Measurements from ENCODE around the gene CARF.
"Not testable (repeated sequence)": the region's sequence is repeated elsewhere in the genome, so short reads cannot be mapped to it uniquely, and the experiment has no call there.

Gene CARF

DNA sequence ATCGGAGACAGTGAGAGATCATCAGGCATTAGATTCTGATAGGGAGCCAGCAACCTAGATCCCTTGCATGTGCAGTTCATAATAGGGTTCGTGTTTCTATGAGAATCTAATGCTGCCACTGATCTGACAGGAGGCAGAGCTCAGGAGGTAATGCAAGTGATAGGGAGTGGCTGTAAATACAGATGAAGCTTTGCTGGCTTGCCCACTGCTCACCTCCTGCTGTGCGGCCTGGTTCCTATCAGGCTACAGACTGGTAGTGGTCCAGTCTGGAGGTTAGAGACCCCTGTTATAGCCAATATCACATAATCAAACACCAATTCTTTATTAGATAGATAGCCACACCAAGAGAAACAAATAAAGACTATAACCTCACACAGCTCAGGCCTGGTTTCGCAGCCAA is 51.6 kb downstream of the CARF start:
- no peaks in the 10 kb centered on the region for H3K27me3 Mint-ChIP-seq (ENCODE audit: low read depth)
- no peaks in the 10 kb centered on the region for H3K36me3 Mint-ChIP-seq (ENCODE audit: low read depth)
- no peak overlapping the region for H3K27ac Mint-ChIP-seq
- H3K9me3 Mint-ChIP-seq: no peaks in the 10 kb centered on the region
- no peak overlapping the region for H3K4me3 Mint-ChIP-seq
- H3K4me1 Mint-ChIP-seq (ENCODE audit: low read depth): peaks cover 7% of the 10 kb centered on the region

DNA sequence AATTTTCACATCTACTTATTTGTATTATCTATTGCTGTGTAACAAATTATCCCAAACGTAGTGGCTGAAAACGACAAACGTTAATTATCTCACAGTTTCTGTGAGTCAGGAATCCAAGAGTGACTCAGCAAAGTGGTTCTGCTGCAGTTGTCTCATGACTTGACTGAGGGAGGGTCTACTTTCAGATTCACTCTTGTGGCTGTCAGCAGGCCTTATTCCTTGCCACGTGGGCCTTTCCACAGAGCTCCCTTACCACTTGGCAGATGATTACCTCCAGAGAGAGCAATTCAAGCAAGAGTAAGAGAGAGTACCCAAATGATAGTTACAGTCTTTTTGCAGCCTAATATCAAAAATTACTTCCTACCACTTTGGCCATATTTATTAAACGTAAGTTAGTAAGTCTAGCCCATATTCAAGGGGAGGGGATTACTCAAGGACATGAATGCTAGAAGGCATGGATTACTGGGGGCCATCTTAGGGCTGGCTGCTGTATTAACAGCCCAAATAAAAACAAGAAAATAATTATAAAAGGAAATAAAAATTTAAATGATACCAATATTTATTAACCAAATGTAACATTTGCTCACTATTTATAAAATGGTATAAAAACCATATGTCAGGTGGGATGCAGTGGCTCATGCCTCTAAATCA is 53.9 kb downstream of the CARF start:
- peak overlapping the region; percentile 69 for H3K27ac Mint-ChIP-seq
- no peaks in the 10 kb centered on the region for H3K9me3 Mint-ChIP-seq
- H3K4me3 Mint-ChIP-seq: no peak overlapping the region
- H3K36me3 Mint-ChIP-seq (ENCODE audit: low read depth): no peaks in the 10 kb centered on the region
- H3K27me3 Mint-ChIP-seq (ENCODE audit: low read depth): no peaks in the 10 kb centered on the region
- H3K4me1 Mint-ChIP-seq (ENCODE audit: low read depth): peaks cover 7% of the 10 kb centered on the region

DNA sequence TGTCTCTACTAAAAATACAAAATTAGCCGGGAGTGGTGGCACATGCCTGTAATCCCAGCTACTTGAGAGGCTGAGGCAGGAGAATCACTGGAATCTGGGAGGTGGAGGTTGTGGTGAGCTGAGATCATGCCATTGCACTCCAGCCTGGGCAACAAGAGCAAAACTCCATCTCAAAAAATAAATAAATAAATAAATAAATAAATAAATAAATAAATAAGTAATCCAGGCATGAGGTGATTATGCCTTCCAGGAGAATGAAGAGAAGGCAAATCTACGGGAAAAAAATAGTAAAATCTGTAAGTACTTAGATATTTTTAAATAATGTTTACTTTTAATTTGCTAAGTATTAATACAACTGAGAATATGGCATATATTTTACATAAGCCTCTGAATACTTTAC is 57.3 kb downstream of the CARF start:
- H3K4me3 Mint-ChIP-seq; H3K36me3 Mint-ChIP-seq (ENCODE audit: low read depth); H3K9me3 Mint-ChIP-seq; H3K27ac Mint-ChIP-seq; H3K27me3 Mint-ChIP-seq (ENCODE audit: low read depth); H3K4me1 Mint-ChIP-seq (ENCODE audit: low read depth): not testable (repeated sequence)

DNA sequence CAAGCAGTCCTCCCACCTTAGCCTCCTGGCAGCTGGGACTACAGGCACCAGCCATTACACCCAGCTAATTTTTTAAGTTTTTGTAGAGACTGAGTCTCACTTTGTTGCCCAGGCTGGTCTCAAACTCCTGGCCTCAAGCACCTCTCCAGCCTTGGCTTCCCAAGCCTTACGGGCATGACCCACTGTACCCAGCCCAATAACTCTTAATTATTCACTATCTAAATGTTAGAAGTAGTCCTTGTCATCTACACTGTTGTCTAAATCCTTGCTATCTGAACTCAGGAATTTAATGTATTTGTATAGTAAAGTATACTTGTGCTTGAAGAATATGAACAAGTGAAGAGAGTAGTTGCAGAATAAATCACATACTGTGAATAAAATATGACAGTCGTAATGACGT is 64.7 kb downstream of the CARF start:
- H3K4me1 Mint-ChIP-seq (ENCODE audit: low read depth): no peaks in the 10 kb centered on the region
- H3K9me3 Mint-ChIP-seq: no peaks in the 10 kb centered on the region
- H3K27ac Mint-ChIP-seq: no peak overlapping the region
- peaks cover 2% of the 10 kb centered on the region for H3K36me3 Mint-ChIP-seq (ENCODE audit: low read depth)
- no peak overlapping the region for H3K4me3 Mint-ChIP-seq
- H3K27me3 Mint-ChIP-seq (ENCODE audit: low read depth): no peaks in the 10 kb centered on the region

DNA sequence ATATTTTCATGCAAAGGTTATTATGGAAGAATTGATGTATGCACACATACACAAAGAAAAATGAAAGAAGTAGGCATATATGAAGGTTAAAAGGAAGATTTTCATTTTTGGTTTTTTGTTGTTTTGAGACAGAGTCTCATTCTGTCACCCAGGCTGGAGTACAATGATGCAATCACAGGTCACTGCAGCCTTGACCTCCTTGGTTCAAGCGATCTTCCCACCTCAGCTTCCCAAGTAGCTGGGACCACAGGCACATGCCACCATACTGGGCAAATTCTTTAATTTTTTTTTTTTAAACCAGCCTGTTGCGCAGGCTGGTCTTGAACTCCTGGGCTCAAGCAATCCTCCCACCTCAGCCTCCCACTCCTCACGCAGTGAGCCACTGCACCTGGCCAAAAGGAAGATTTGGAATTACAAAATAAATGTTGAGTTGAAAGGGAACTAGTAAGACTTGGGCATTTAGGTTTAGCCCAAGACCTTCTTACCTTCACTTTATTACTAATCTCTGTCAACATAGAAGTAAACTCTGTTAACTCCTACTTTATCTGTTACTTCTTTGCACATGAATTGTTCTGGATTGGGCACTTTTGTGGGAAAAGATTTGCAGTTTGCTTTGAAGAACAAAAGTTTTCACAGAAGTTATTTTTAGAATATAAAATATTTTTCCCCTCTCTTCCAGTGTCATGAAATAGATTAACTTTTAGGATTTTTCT is 70.9 kb downstream of the CARF start:
- Mint-ChIP-seq H3K4me1 (ENCODE audit: low read depth) (no peaks in the 10 kb centered on the region), H3K36me3 (ENCODE audit: low read depth) (peaks cover 4% of the 10 kb centered on the region), H3K27me3 (ENCODE audit: low read depth) (no peaks in the 10 kb centered on the region), H3K9me3 (no peaks in the 10 kb centered on the region), H3K27ac (no peak overlapping the region), H3K4me3 (no peak overlapping the region)

DNA sequence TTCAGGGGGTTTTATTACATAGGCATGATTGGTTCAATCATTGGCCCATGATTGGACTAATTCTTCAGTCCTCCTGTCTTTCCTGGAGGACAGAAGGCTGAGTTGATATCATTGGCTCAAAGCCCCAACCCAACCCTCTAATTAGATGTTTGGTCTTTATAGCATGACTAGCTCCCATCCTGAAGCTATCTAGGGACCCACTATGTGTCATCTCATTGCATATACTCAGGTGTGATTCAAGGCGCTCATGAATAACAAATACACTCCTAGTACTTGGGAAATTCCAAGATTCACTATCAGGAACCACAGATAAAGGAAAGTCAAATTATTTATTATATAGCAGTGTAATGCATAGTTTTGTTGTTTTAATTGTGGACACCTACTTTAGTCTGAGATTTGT is 77.7 kb downstream of the CARF start:
- no peaks in the 10 kb centered on the region for H3K36me3 Mint-ChIP-seq (ENCODE audit: low read depth)
- H3K4me1 Mint-ChIP-seq (ENCODE audit: low read depth): no peaks in the 10 kb centered on the region
- H3K4me3 Mint-ChIP-seq: no peak overlapping the region
- no peaks in the 10 kb centered on the region for H3K9me3 Mint-ChIP-seq
- H3K27me3 Mint-ChIP-seq (ENCODE audit: low read depth): no peaks in the 10 kb centered on the region
- H3K27ac Mint-ChIP-seq: no peak overlapping the region

DNA sequence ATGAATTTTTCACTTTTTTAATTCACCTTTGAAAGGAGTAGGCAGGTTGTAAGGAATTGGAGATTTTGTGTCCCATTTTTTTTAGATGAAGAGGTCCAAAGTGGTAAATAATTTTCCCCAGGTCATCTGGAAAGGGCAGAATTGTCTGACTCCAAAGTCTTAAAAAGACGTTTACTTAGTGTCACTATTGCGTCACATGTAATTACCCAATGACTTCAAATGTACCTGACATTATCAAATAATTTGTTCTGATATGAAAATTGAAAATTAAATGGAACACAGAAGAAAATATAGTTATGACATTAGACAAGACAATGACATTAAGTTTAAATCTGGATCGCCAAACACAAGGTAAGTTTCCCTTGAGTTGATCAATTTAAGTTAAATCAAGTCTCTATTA is 78.4 kb downstream of the CARF start:
- H3K27me3 Mint-ChIP-seq (ENCODE audit: low read depth): no peaks in the 10 kb centered on the region
- H3K36me3 Mint-ChIP-seq (ENCODE audit: low read depth): no peaks in the 10 kb centered on the region
- H3K4me3 Mint-ChIP-seq: no peak overlapping the region
- no peaks in the 10 kb centered on the region for H3K4me1 Mint-ChIP-seq (ENCODE audit: low read depth)
- H3K27ac Mint-ChIP-seq: no peak overlapping the region
- H3K9me3 Mint-ChIP-seq: no peaks in the 10 kb centered on the region

DNA sequence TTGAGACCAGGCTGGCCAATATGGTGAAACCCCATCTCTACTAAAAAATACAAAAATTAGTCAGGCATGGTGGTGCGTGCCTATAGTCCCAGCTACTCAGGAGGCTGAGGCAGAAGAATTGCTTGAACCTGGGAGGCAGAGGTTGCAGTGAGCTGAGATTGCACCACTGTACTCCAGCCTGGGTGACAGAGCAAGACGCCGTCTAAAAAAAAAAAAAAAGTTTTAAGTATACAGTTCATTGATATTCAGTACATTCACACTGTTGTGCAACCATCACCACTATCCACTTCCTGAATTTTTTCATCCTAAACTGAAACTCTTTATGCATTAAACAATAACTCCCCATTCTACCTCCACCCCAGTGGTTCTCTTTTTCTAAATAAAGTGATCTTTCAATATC is 85.0 kb downstream of the CARF start:
- not testable (repeated sequence) for H3K4me3 Mint-ChIP-seq; H3K36me3 Mint-ChIP-seq (ENCODE audit: low read depth); H3K4me1 Mint-ChIP-seq (ENCODE audit: low read depth); H3K27ac Mint-ChIP-seq; H3K9me3 Mint-ChIP-seq; H3K27me3 Mint-ChIP-seq (ENCODE audit: low read depth)

DNA sequence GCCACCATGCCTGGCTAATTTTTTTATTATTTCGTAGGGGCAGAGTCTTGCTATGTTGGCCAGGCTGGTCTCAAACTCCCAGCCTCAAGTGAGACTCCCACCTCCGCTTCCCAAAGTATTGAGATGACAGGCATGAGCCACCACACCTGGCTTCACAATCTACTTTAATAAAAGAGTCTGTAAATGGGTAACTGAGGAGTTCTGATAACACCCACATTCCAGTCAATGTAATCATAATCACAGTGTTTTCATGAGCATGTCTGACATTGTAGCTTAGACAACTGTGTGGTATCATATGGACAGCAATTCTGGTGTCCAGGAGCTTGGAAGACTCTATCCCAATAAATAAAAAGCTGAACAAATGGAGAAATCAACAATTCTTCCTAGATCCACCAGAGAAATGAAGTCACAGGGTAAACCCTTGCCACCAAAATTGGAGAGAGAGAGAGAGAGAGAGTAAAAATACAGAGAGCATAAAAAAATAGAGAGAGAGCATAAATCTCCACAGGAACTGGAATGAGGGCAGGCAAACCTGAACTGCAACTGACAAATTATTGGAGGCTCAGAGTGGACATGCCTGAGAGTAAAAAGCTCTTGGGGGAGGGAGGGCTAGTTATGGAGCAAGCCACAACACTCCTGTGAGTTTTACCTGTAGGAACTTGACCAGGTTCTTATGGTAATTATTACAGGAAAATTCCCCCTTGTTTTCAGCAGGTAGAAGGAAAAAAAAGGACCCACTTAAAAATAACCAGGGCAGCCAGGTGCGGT is 90.2 kb downstream of the CARF start:
- Mint-ChIP-seq H3K36me3 (ENCODE audit: low read depth) (no peaks in the 10 kb centered on the region), H3K4me3 (no peak overlapping the region), H3K4me1 (ENCODE audit: low read depth) (no peaks in the 10 kb centered on the region), H3K27ac (no peak overlapping the region), H3K9me3 (no peaks in the 10 kb centered on the region), H3K27me3 (ENCODE audit: low read depth) (peaks cover 17% of the 10 kb centered on the region)

DNA sequence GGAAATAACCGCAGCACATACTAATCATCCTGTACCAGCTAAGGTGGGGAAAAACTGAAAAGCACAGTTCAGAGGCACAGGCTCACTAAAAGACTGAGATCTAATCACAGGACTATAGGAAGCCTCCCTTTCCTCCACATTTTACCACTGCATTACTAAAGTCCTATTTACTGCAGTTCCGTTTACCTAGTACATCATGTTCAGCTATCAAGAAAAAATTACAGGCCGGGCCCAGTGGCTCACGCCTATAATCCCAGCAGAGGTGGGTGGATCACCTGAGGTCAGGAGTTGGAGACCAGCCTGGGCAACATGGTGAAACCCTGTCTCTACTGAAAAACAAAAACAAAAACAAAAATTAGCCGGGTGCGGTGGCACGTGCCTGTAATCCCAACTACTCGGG is 91.6 kb downstream of the CARF start:
- Mint-ChIP-seq H3K27ac (no peak overlapping the region), H3K4me3 (no peak overlapping the region), H3K36me3 (ENCODE audit: low read depth) (no peaks in the 10 kb centered on the region), H3K9me3 (no peaks in the 10 kb centered on the region), H3K4me1 (ENCODE audit: low read depth) (no peaks in the 10 kb centered on the region), H3K27me3 (ENCODE audit: low read depth) (peaks cover 17% of the 10 kb centered on the region)

DNA sequence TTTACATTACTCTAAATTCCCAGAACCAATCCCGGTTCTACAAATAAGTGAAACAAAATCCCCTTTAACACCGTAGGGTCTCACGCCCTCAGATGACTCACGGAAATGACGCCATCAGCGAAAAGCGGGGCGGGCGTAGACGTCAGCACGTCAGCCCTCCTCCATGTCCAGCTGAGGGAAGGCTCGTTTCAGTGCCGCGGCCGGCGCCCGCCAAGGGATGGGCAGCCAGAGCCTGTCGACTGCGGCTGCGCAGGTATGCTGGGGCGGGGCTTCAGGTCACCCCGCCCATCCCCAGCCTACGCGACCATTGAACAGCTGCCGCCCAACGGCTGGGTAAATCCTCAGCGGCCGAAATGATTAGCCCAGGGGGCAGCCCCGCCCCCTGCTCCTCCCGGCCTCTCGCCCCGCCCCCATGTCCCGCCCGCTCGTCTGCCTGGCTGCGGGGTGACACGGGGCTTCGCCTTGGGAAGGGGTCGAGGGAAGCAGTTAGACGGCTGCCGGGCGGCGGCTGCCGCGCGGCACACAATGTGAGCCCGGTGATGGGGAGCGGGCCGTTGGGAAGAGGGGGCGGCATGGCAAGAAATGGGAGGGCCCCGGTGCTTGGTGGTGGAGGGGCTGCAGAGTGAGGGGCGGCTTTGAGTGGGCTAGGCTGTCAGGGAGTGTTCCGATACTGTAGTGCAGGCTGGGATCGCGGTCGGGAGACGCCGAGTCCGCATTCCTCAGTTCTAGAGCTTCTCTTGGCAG is 102.6 kb downstream of the CARF start, which contains the start of gene NBEAL1:
TSS of gene NBEAL1 (plus strand) at position 420 of the 744 bp plus-strand sequence. CDS start 1,510 bp downstream, outside the sequence.
- Mint-ChIP-seq H3K27ac (peak within 1 kb of the TSS; percentile 98), H3K27me3 (ENCODE audit: low read depth) (peaks cover 14% of the 10 kb centered on the region), H3K4me3 (peak within 1 kb of the TSS; percentile 94), H3K4me1 (ENCODE audit: low read depth) (peaks cover 32% of the 10 kb centered on the region), H3K36me3 (ENCODE audit: low read depth) (peaks cover 3% of the 10 kb centered on the region), H3K9me3 (no peaks in the 10 kb centered on the region)

DNA sequence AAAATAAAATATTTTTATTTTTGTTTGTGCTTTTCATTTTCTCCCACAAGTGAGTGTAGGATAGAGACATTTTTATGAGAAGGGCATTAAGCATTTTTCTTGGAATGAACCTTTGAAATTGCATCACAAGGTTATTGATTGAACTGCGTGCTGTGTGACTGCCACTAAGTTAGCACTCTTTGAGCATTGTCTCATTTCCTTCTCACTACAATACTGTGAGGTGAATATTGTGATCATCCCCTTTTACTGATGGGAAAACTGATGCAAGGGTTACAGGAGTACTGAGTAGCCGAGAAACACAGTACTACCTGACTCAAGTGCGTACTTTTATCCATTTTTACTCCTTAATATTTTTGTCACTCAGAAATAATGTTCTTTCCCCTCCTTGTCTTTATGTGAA is 104.6 kb downstream of the CARF start:
- no peak overlapping the region for H3K27ac Mint-ChIP-seq
- H3K27me3 Mint-ChIP-seq (ENCODE audit: low read depth): peaks cover 5% of the 10 kb centered on the region

DNA sequence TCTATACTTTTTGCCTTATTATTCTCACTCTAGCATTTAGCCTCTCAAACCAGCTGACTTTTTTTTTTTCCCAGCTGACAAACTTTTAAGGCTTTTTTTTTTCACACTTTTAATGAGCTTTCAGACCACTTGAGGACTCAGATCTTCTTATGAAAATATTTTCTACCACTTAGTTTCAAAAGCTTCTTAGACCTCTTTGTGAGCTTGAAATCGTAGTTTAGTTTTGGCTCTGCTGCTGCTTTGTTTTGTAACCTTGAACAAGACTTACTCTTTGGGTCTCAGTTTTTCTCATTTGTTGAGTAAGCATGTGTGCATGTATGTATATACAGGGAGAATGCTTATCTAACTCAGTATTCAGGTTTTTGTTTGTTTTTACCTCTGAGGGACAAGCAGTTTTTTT is 106.1 kb downstream of the CARF start:
- no peaks in the 10 kb centered on the region for H3K9me3 Mint-ChIP-seq
- peak overlapping the region; percentile 13 for H3K4me3 Mint-ChIP-seq
- H3K27ac Mint-ChIP-seq: no peak overlapping the region
- no peaks in the 10 kb centered on the region for H3K27me3 Mint-ChIP-seq (ENCODE audit: low read depth)
- peaks cover 3% of the 10 kb centered on the region for H3K36me3 Mint-ChIP-seq (ENCODE audit: low read depth)
- H3K4me1 Mint-ChIP-seq (ENCODE audit: low read depth): peaks cover 32% of the 10 kb centered on the region

More for the DNA sequence above, 104.6 kb downstream of the CARF start:
- Mint-ChIP-seq H3K9me3 (no peaks in the 10 kb centered on the region), H3K4me1 (ENCODE audit: low read depth) (peaks cover 32% of the 10 kb centered on the region), H3K36me3 (ENCODE audit: low read depth) (peaks cover 3% of the 10 kb centered on the region), H3K4me3 (peak overlapping the region; percentile 32)

DNA sequence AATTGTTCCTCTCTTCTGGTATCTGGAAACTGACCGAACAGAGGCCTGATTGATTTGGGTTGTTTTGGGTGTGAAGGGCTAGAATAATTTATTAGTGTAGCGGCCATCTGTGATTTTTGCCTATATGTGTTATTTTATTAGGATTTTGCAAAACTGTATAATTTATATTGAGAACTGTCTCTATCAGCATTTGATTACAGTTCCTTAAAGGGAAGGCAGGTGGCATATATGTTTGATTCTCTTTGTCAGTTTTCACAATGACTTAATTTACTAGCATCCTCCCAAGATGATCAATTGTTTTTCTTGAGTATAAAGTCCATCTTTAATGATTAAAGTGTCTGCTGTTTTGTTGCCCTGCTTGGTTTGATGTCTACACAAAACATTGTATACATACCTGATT is 107.1 kb downstream of the CARF start:
- Mint-ChIP-seq H3K4me1 (ENCODE audit: low read depth) (peaks cover 27% of the 10 kb centered on the region), H3K27me3 (ENCODE audit: low read depth) (no peaks in the 10 kb centered on the region), H3K9me3 (no peaks in the 10 kb centered on the region), H3K27ac (no peak overlapping the region), H3K36me3 (ENCODE audit: low read depth) (peaks cover 9% of the 10 kb centered on the region), H3K4me3 (no peak overlapping the region)

Measured in T-helper 1 cell treated with Interleukin-12 subunit alpha and Interleukin-12 subunit beta and Interleukin-4 antibody, amounts not matched to agents 30 μg/mL and 1 μg/mL, for 36 hours (primary cell).